IMR-90 (cell line): ENCODE data around the gene PTPRN2. TPM values are rescaled to one million over a fixed set of nuclear protein-coding genes. Genes with fewer than 3 reads are reported as not detected.

ENCODE experiments used
- ATAC-seq: fragments of 200-7000 bp; cut with Tn5 transposase; 2 replicates; pipeline ENCODE4 v1.9.1; 2020; ENCODE audit warnings: low read depth, mild to moderate bottlenecking, moderate library complexity
- BruUV-seq: library from RNA; stranded (reverse); fragments of 400-500 nt; replicated peaks from 2 replicates; lab custom pipeline; 2021; lab: Mats Ljungman, UMichigan
- CTCF ChIA-PET: fragments of 300-600 bp; formaldehyde crosslinking; extraction: SDS; loops from one replicate; lab custom pipeline; 2021; ENCODE audit warnings: antibody characterized with exemption; lab: Yijun Ruan, JAX
- POLR2A ChIA-PET: fragments of 300-600 bp; sonication (Branson Sonifier 250); formaldehyde crosslinking; loops from one replicate; lab custom pipeline; 2022; ENCODE audit warnings: antibody characterized with exemption; ENCODE audit not compliant: unreplicated experiment; lab: Charles Lee
- DNase-seq: peaks from one replicate; pipeline ENCODE4 v3.0.0; 2013
- H2AFZ ChIP-seq: replicated peaks from 2 replicates; pipeline ENCODE3; 2013; ENCODE audit warnings: low read length, mild to moderate bottlenecking; ENCODE audit not compliant: poor library complexity
- H2AK5ac ChIP-seq: 2 replicates; pipeline ENCODE4 v1.6.1; 2013; ENCODE audit warnings: low read depth, low read length, inconsistent platforms
- H2AK9ac ChIP-seq: replicated peaks from 2 replicates; pipeline ENCODE3; 2013; ENCODE audit warnings: mild to moderate bottlenecking, low read depth, low read length, moderate library complexity; ENCODE audit not compliant: poor library complexity
- H2BK120ac ChIP-seq: 2 replicates; pipeline ENCODE4 v1.6.1; 2013; ENCODE audit warnings: low read depth, low read length, inconsistent platforms
- H2BK15ac ChIP-seq: 3 replicates; pipeline ENCODE4 v1.6.1; 2013; ENCODE audit warnings: low read depth, low read length, inconsistent platforms
- H2BK20ac ChIP-seq: 2 replicates; pipeline ENCODE4 v1.6.1; 2013; ENCODE audit warnings: low read depth, mild to moderate bottlenecking, inconsistent platforms, low read length, moderate library complexity
- H2BK5ac ChIP-seq: 2 replicates; pipeline ENCODE4 v1.6.1; 2013; ENCODE audit warnings: mild to moderate bottlenecking, low read depth, low read length, inconsistent platforms; ENCODE audit not compliant: poor library complexity, severe bottlenecking
- H3K14ac ChIP-seq: replicated peaks from 2 replicates; pipeline ENCODE4 v1.6.1; 2013; ENCODE audit warnings: low read depth, low read length, inconsistent platforms
- H3K18ac ChIP-seq: 2 replicates; pipeline ENCODE4 v1.6.1; 2013; ENCODE audit warnings: low read depth, low read length, control low read depth
- H3K23ac ChIP-seq: 2 replicates; pipeline ENCODE4 v1.6.1; 2013; ENCODE audit warnings: low read depth, low read length, inconsistent platforms
- H3K27ac ChIP-seq: 2 replicates; pipeline ENCODE4 v1.5.1; 2013; ENCODE audit warnings: mild to moderate bottlenecking, control low read depth, low read length; ENCODE audit not compliant: insufficient read depth
- H3K27me3 ChIP-seq: 2 replicates; pipeline ENCODE4 v1.6.1; 2013; ENCODE audit warnings: low read length; ENCODE audit not compliant: control insufficient read depth, insufficient read depth
- H3K36me3 ChIP-seq: 2 replicates; pipeline ENCODE4 v1.6.1; 2013; ENCODE audit warnings: low read length, mixed read lengths; ENCODE audit not compliant: control insufficient read depth, insufficient read depth
- H3K4ac ChIP-seq: 2 replicates; pipeline ENCODE4 v1.6.1; 2013; ENCODE audit warnings: low read depth, low read length, inconsistent platforms
- H3K4me1 ChIP-seq: 2 replicates; pipeline ENCODE4 v1.6.1; 2013; ENCODE audit warnings: low read length, mixed read lengths; ENCODE audit not compliant: control insufficient read depth, insufficient read depth
- H3K4me2 ChIP-seq: 2 replicates; pipeline ENCODE4 v1.6.1; 2013; ENCODE audit warnings: low read depth, mild to moderate bottlenecking, control low read depth, low read length, moderate library complexity
- H3K4me3 ChIP-seq: 2 replicates; pipeline ENCODE4 v1.5.1; 2013; ENCODE audit warnings: low read depth, mild to moderate bottlenecking, control low read depth, low read length, moderate library complexity; ENCODE audit not compliant: insufficient read depth
- H3K56ac ChIP-seq: 2 replicates; pipeline ENCODE4 v1.6.1; 2013; ENCODE audit warnings: low read length, inconsistent platforms; ENCODE audit not compliant: insufficient read depth; ENCODE audit errors: extremely low read depth
- H3K79me1 ChIP-seq, 2 experiments: 2 replicates each; pipeline ENCODE4 v1.6.1; 2013; ENCODE audit warnings: low read length in 2 of 2, inconsistent platforms in 1 of 2, low read depth in 1 of 2
- H3K9ac ChIP-seq: 2 replicates; pipeline ENCODE4 v1.6.1; 2013; ENCODE audit warnings: low read depth, low read length, control low read depth
- H3K9me1 ChIP-seq: 2 replicates; pipeline ENCODE4 v1.6.1; 2013; ENCODE audit warnings: low read length, inconsistent platforms; ENCODE audit not compliant: insufficient read depth
- H3K9me3 ChIP-seq: 2 replicates; pipeline ENCODE4 v1.6.1; 2013; ENCODE audit warnings: low read length; ENCODE audit not compliant: control insufficient read depth, insufficient read depth
- H4K20me1 ChIP-seq: 2 replicates; pipeline ENCODE4 v1.6.1; 2013; ENCODE audit warnings: low read length, inconsistent platforms; ENCODE audit not compliant: insufficient read depth
- H4K5ac ChIP-seq: 2 replicates; pipeline ENCODE4 v1.6.1; 2013; ENCODE audit warnings: mild to moderate bottlenecking, low read depth, low read length, control low read depth
- H4K8ac ChIP-seq, 2 experiments: 2 replicates each; pipeline ENCODE4 v1.6.1; 2013; ENCODE audit warnings: low read depth in 2 of 2, low read length in 2 of 2, control low read depth in 1 of 2, inconsistent platforms in 1 of 2
- H4K91ac ChIP-seq: 2 replicates; pipeline ENCODE4 v1.6.1; 2013; ENCODE audit warnings: low read depth, low read length, inconsistent platforms; ENCODE audit not compliant: insufficient read depth
- BHLHE40 ChIP-seq: fragments of 150-350 bp; IDR thresholded peaks from 2 replicates; pipeline ENCODE4 v1.6.1; 2016; ENCODE audit warnings: mild to moderate bottlenecking, low read depth, low read length
- CEBPB ChIP-seq: IDR thresholded peaks from 2 replicates; pipeline ENCODE4 v1.6.1; 2012; ENCODE audit warnings: low read depth, low read length, improper control_type of control experiment
- CHD1 ChIP-seq: IDR thresholded peaks from 2 replicates; pipeline ENCODE4 v1.6.1; 2012; ENCODE audit warnings: low read depth, low read length, improper control_type of control experiment
- CTCF ChIP-seq: conservative IDR thresholded peaks from 2 replicates; pipeline ENCODE4 v1.5.1; 2012; ENCODE audit warnings: mild to moderate bottlenecking, low read depth, low read length, improper control_type of control experiment
- ELK1 ChIP-seq: fragments of 150-350 bp; IDR thresholded peaks from 2 replicates; pipeline ENCODE4 v1.6.1; 2016; ENCODE audit warnings: low read depth, mild to moderate bottlenecking, low read length, moderate library complexity, borderline replicate concordance
- FOS ChIP-seq: fragments of 150-350 bp; IDR thresholded peaks from 2 replicates; pipeline ENCODE4 v1.6.1; 2016; ENCODE audit warnings: low read depth, low read length
- MAFK ChIP-seq: IDR thresholded peaks from 2 replicates; pipeline ENCODE4 v1.6.1; 2012; ENCODE audit warnings: low read depth, low read length, improper control_type of control experiment
- MAZ ChIP-seq: IDR thresholded peaks from 2 replicates; pipeline ENCODE4 v1.6.1; 2012; ENCODE audit warnings: low read depth, mild to moderate bottlenecking, low read length, improper control_type of control experiment, moderate library complexity, borderline replicate concordance
- MXI1 ChIP-seq: IDR thresholded peaks from 2 replicates; pipeline ENCODE4 v1.6.1; 2012; ENCODE audit warnings: low read depth, mild to moderate bottlenecking, low read length, moderate library complexity, borderline replicate concordance
- NFE2L2 ChIP-seq: fragments of 150-350 bp; IDR thresholded peaks from 2 replicates; pipeline ENCODE4 v1.6.1; 2016; ENCODE audit warnings: low read depth, mild to moderate bottlenecking, low read length
- POLR2A ChIP-seq: IDR thresholded peaks from 2 replicates; pipeline ENCODE4 v1.6.1; 2012; ENCODE audit warnings: mild to moderate bottlenecking, low read depth, low read length
- RAD21 ChIP-seq: IDR thresholded peaks from 2 replicates; pipeline ENCODE4 v1.6.1; 2012; ENCODE audit warnings: low read length, improper control_type of control experiment
- RCOR1 ChIP-seq: IDR thresholded peaks from 2 replicates; pipeline ENCODE4 v1.6.1; 2012; ENCODE audit warnings: mild to moderate bottlenecking, low read length, improper control_type of control experiment; ENCODE audit not compliant: insufficient replicate concordance
- RFX5 ChIP-seq: IDR thresholded peaks from 2 replicates; pipeline ENCODE4 v1.8.0; 2012; ENCODE audit warnings: low read depth, mild to moderate bottlenecking, low read length, moderate library complexity
- SMC3 ChIP-seq: fragments of 150-350 bp; IDR thresholded peaks from 2 replicates; pipeline ENCODE4 v1.6.1; 2016; ENCODE audit warnings: low read depth, mild to moderate bottlenecking, antibody characterized with exemption, low read length, moderate library complexity
- USF2 ChIP-seq: fragments of 150-350 bp; IDR thresholded peaks from 2 replicates; pipeline ENCODE4 v1.6.1; 2017; ENCODE audit warnings: mild to moderate bottlenecking, antibody characterized with exemption, low read length, low read depth
- WGBS, 2 experiments: methylation state at CpG; one replicate each; pipeline versions ENCODE4 v1.1.5 to v1.1.7; 2013; ENCODE audit warnings: missing lambda C conversion rate in 2 of 2; ENCODE audit not compliant: insufficient read length in 1 of 2; ENCODE audit errors: extremely low coverage in 2 of 2; 5-methylcytosine and 5-hydroxymethylcytosine counted together
- dilution Hi-C: fragments of 300-500 bp; cut with HindIII; formaldehyde crosslinking; loops from one replicate; pipeline ENCODE4 v1.14.3; 2018; ENCODE audit warnings: low sequenced_read_pairs; ENCODE audit not compliant: unreplicated experiment
- in situ Hi-C: fragments of 300-500 bp; cut with MboI; formaldehyde crosslinking; loops from 3 replicates; pipeline ENCODE4 v1.14.3; 2019; ENCODE audit warnings: low sequenced_read_pairs, inconsistent platforms, mixed read lengths
- intact Hi-C: fragments of 100-400 bp; cut with micrococcal nuclease; formaldehyde crosslinking; loops from 2 replicates; pipeline ENCODE4 v1.10.0; 2022
- polyA plus RNA-seq, 3 experiments: library from polyadenylated mRNA; depleted of rRNA; stranded (reverse); fragments of >200 nt; gene quantifications; 2 replicates each; pipeline ENCODE4 v1.2.3, GENCODE V29; 2012; ENCODE audit warnings: low replicate concordance in 1 of 3
- total RNA-seq: library from RNA; depleted of rRNA; stranded (reverse); fragments of >200 nt; gene quantifications from 2 replicates; pipeline ENCODE4 v1.2.3, GENCODE V29; 2012

Gene PTPRN2
- total and polyA plus RNA-seq, 2 of the 4 experiments (the other 2 are of a cell fraction): 0.03 TPM; not detected in 1

- Histone ChIP-seq H2BK5ac (no peak overlapping the region), H2BK20ac (no peak overlapping the region), H2AK9ac (no peak overlapping the region), H3K79me1 (no peaks in the 10 kb centered on the region), H4K8ac (no peak overlapping the region), H3K4me1 (no peaks in the 10 kb centered on the region), H3K36me3 (no peaks in the 10 kb centered on the region), H3K18ac (no peak overlapping the region), H2AFZ (no peak overlapping the region), H3K4ac (no peak overlapping the region), H2BK15ac (no peak overlapping the region), H3K4me2 (no peak overlapping the region), H3K23ac (no peak overlapping the region), H3K14ac (no peak overlapping the region), H3K9me1 (no peaks in the 10 kb centered on the region), H2BK120ac (no peak overlapping the region), H3K9me3 (peaks cover 52% of the 10 kb centered on the region), H2AK5ac (no peak overlapping the region), H3K27ac (no peak overlapping the region), H4K5ac (no peak overlapping the region), H3K4me3 (no peak overlapping the region), H3K27me3 (no peaks in the 10 kb centered on the region), H3K9ac (no peak overlapping the region), H3K56ac (no peak overlapping the region), H4K91ac (no peak overlapping the region), H4K20me1 (no peaks in the 10 kb centered on the region)
- CTCF ChIA-PET: no interaction called here
- BruUV-seq: no TSS peak
- POLR2A ChIA-PET: no interaction called here
- in situ Hi-C loops: no loop called here
- intact Hi-C loops: no loop called here
- DNase-seq (no peak), ATAC-seq (no peak)
- 57% methylated on average over 6 of the region's 10 CpGs; no CpG with 5 or more reads in 1 of the 2 experiments for WGBS, 2 experiments
- dilution Hi-C loops: no loop called here
- TF ChIP-seq CEBPB: no peak
- TF ChIP-seq SMC3: no peak
- no peak for TF ChIP-seq NFE2L2
- TF ChIP-seq POLR2A: no peak
- TF ChIP-seq CTCF: no peak
- TF ChIP-seq FOS: no peak
- TF ChIP-seq RCOR1: no peak
- no peak for TF ChIP-seq MAFK
- no peak for TF ChIP-seq BHLHE40
- no peak for TF ChIP-seq RFX5
- no peak for TF ChIP-seq USF2
- no peak for TF ChIP-seq MAZ
- TF ChIP-seq MXI1: no peak
- TF ChIP-seq CHD1: no peak
- TF ChIP-seq RAD21: no peak
- no peak for TF ChIP-seq ELK1
Observed at GRCh38 chr7:157837561-157837960, 750.1 kb downstream of the PTPRN2 start.
